Mesothelial cell of epicardium (in vitro differentiated cells): ENCODE results near the gene SH3BP5L. TPM values are rescaled to one million over a fixed set of nuclear protein-coding genes. Genes with fewer than 3 reads are reported as not detected.
A peak's percentile ranks its signal among the peaks of the same experiment; 100 is the strongest.

Source experiments
- DNase-seq, 2 experiments: peaks; one replicate each; pipeline ENCODE4 v3.0.0; 2021; ENCODE audit warnings: low spot score in 2 of 2; ENCODE audit not compliant: unreplicated experiment in 2 of 2
- H3K27ac Mint-ChIP-seq: 2 replicates; pipeline ENCODE4 v1.8.0; 2021; ENCODE audit warnings: mixed read lengths
- H3K27me3 Mint-ChIP-seq: 2 replicates; pipeline ENCODE4 v1.8.0; 2021; ENCODE audit warnings: low read depth, mixed read lengths
- H3K36me3 Mint-ChIP-seq: 2 replicates; pipeline ENCODE4 v1.8.0; 2021; ENCODE audit warnings: mixed read lengths
- H3K4me1 Mint-ChIP-seq: 2 replicates; pipeline ENCODE4 v1.8.0; 2021; ENCODE audit warnings: mixed read lengths
- H3K4me3 Mint-ChIP-seq: 2 replicates; pipeline ENCODE4 v1.8.0; 2021; ENCODE audit warnings: mild to moderate bottlenecking, moderate library complexity, mixed read lengths
- H3K9me3 Mint-ChIP-seq: 2 replicates; pipeline ENCODE4 v1.8.0; 2021; ENCODE audit warnings: mixed read lengths
- CTCF ChIP-seq: fragments of 200-600 bp; sonication (generic); IDR thresholded peaks from one replicate; pipeline ENCODE4 v1.5.0; 2021; ENCODE audit warnings: antibody characterized with exemption; ENCODE audit not compliant: unreplicated experiment
- total RNA-seq: library from RNA; stranded (reverse); gene quantifications from 3 replicates; pipeline ENCODE4 v1.2.1, GENCODE V29; 2021

The SH3BP5L gene
- total RNA-seq, 1 donor from 2014 or later: 24.9 TPM

DNA sequence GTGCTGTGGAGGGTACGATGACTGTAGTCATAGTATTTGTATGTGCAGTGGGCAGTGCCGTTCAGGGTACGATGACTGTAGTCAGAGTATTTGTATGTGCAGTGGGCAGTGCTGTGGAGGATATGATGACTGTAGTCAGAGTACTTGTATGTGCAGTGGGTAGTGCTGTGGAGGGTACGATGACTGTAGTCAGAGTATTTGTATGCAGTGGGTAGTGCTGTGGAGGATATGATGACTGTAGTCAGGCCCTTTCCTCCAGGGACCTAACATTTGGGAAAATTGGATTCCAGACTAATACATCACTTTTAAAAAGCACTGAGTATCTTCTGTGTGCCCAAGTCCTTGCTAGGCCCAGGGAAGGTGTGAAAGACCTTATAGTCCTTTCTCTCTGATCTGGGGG lies 15.2 kb upstream of the SH3BP5L start:
- H3K9me3 Mint-ChIP-seq: no peaks in the 10 kb centered on the region
- H3K4me1 Mint-ChIP-seq: peaks cover 15% of the 10 kb centered on the region
- H3K27ac Mint-ChIP-seq: peak overlapping the region; percentile 66
- DNase-seq: no peak
- H3K4me3 Mint-ChIP-seq: peak overlapping the region; percentile 3
- H3K27me3 Mint-ChIP-seq: no peaks in the 10 kb centered on the region
- TF ChIP-seq CTCF: no peak
- H3K36me3 Mint-ChIP-seq: peaks cover 5% of the 10 kb centered on the region

DNA sequence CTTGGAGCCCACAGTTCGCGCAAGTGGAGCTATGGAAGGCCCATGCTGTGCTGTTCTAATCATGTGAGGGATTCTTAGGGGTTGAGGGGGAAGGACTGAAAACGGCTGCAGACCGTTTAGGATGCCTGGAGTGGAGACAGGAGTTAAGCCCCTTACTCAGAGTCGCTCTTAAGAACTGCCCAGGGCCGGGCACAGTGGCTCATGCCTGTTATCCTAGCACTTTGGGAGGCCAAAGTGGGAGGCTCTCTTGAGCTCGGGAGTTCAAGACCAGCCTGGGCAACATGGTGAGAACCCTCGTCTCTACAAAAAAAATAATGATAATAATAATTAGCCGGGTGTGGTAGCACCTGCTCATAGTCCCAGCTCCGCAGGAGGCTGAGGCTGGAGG lies 13.4 kb upstream of the SH3BP5L start:
- no peak for TF ChIP-seq CTCF
- Mint-ChIP-seq H3K9me3 (no peaks in the 10 kb centered on the region), H3K36me3 (no peaks in the 10 kb centered on the region), H3K4me1 (peaks cover 15% of the 10 kb centered on the region), H3K4me3 (no peak overlapping the region), H3K27me3 (no peaks in the 10 kb centered on the region), H3K27ac (peak overlapping the region; percentile 100)
- no peak for DNase-seq

DNA sequence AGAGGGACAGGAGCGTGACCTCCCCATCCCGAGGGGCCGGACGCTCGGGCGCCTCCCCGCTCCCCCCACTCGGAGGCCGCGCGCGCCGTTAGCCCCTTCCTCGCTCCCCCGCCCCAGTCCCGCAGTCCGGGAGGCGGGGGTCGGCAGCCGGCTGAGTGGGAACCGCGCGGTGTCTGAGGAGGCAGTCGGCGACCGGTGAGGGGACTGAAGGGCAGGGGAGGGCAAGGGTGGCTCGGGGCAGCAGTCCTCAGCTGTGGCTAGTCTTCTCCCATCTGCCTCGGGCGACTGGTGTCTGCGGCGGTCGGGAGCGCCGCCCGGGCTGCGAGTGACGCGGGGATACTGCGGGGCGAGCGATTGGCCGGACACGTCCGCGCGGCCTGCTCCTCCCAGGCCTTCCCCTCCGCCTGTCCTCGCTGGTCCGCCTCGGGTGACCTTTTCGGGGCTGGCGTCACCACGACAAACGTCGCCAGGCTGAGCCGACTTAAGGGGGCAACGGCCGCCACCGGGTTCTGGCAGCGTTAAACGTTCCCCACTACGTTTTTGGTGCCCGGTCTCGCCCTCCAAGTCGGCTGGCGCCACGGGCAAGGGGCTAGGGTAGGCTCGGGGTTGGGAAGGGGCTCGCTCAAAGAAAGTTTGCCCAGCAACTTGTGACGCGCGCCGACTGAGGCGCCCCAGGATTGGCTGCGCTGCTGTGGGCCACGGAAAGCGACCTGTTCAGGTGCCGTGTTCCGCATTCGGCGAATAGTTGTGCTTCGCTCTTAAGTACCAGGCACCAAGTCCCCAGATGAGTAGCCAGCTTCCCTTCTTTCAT lies 12.8 kb upstream of the SH3BP5L start:
- no peak for TF ChIP-seq CTCF
- DNase-seq: peak; percentile 83 to 95
- H3K27ac Mint-ChIP-seq: peak overlapping the region; percentile 100
- H3K4me3 Mint-ChIP-seq: no peak overlapping the region
- no peaks in the 10 kb centered on the region for H3K9me3 Mint-ChIP-seq
- H3K27me3 Mint-ChIP-seq: peaks cover 5% of the 10 kb centered on the region
- H3K4me1 Mint-ChIP-seq: peaks cover 15% of the 10 kb centered on the region
- H3K36me3 Mint-ChIP-seq: no peaks in the 10 kb centered on the region

GRCh38 chr1:248837781-248838356 lies 12.2 kb upstream of the SH3BP5L start, which contains the start of gene ZNF672:
ZNF672 (plus strand) TSS chr1:248838224; CDS start chr1:248847275, 9,051 bp downstream.
- Mint-ChIP-seq H3K27me3 (peaks cover 7% of the 10 kb centered on the region), H3K4me1 (peaks cover 15% of the 10 kb centered on the region), H3K27ac (peak within 1 kb of the TSS; percentile 100), H3K4me3 (no peak within 1 kb of the TSS), H3K9me3 (no peaks in the 10 kb centered on the region), H3K36me3 (no peaks in the 10 kb centered on the region)
- no peak for TF ChIP-seq CTCF
- DNase-seq: peak; percentile 93 to 96

- Mint-ChIP-seq H3K9me3 (no peaks in the 10 kb centered on the region), H3K27me3 (peaks cover 7% of the 10 kb centered on the region), H3K27ac (peak overlapping the region; percentile 79), H3K4me3 (no peak overlapping the region), H3K4me1 (peaks cover 14% of the 10 kb centered on the region), H3K36me3 (no peaks in the 10 kb centered on the region)
- TF ChIP-seq CTCF: no peak
- DNase-seq: no peak
Observed at GRCh38 chr1:248837045-248837780, 11.5 kb upstream of the SH3BP5L start.
